Neural cell (in vitro differentiated cells): Measurements from ENCODE around the gene PLEKHA7. TPM values are rescaled to one million over a fixed set of nuclear protein-coding genes. Genes with fewer than 3 reads are reported as not detected.

Experiments
- H2AFZ ChIP-seq: fragments of 200-600, 300-800 bp; sonication (generic), shearing (Covaris generic); 2 replicates; pipeline ENCODE4 v1.6.0; 2014; ENCODE audit warnings: low read depth, mild to moderate bottlenecking, antibody characterized with exemption, low read length, moderate library complexity
- H3F3A ChIP-seq: fragments of 200-600 bp; shearing (Covaris generic); 2 replicates; pipeline ENCODE4 v1.6.1; 2016; ENCODE audit warnings: mild to moderate bottlenecking, moderate library complexity, mixed read lengths, antibody characterized with exemption, low read length; ENCODE audit not compliant: insufficient read depth, poor library complexity, severe bottlenecking
- H3K27ac ChIP-seq: fragments of 200-600, 300-800 bp; sonication (generic), shearing (Covaris generic); 2 replicates; pipeline ENCODE4 v1.5.1; 2014; ENCODE audit warnings: mild to moderate bottlenecking, low read length, moderate library complexity
- H3K27me3 ChIP-seq: fragments of 300-800, 200-600 bp; sonication (generic), shearing (Covaris generic); 2 replicates; pipeline ENCODE4 v1.6.0; 2014; ENCODE audit warnings: mild to moderate bottlenecking, low read depth, low read length, moderate library complexity; ENCODE audit not compliant: insufficient read depth
- H3K36me3 ChIP-seq: fragments of 300-800, 200-600 bp; sonication (generic), shearing (Covaris generic); 2 replicates; pipeline ENCODE4 v1.5.1; 2014; ENCODE audit warnings: mild to moderate bottlenecking, antibody characterized with exemption, low read length, moderate library complexity; ENCODE audit not compliant: insufficient read depth
- H3K4me2 ChIP-seq: fragments of 300-800, 200-600 bp; sonication (generic), shearing (Covaris generic); 2 replicates; pipeline ENCODE4 v1.6.0; 2014; ENCODE audit warnings: mild to moderate bottlenecking, low read length
- H3K4me3 ChIP-seq: fragments of 300-800, 200-600 bp; sonication (generic), shearing (Covaris generic); 2 replicates; pipeline ENCODE4 v1.5.1; 2014; ENCODE audit warnings: mild to moderate bottlenecking, low read length, moderate library complexity
- H3K79me2 ChIP-seq: fragments of 200-600 bp; shearing (Covaris generic); replicated peaks from 2 replicates; pipeline ENCODE4 v1.6.0; 2014; ENCODE audit warnings: mild to moderate bottlenecking, low read length, moderate library complexity; ENCODE audit not compliant: insufficient read depth
- H3K9ac ChIP-seq: fragments of 300-800, 200-600 bp; sonication (generic), shearing (Covaris generic); 2 replicates; pipeline ENCODE4 v1.6.1; 2016; ENCODE audit warnings: mild to moderate bottlenecking, low read length, mixed read lengths
- H3K9me2 ChIP-seq: fragments of 200-600 bp; shearing (Covaris generic); 2 replicates; pipeline ENCODE4 v1.6.1; 2016; ENCODE audit warnings: mild to moderate bottlenecking, low read length, mixed read lengths; ENCODE audit not compliant: insufficient read depth
- H3K9me3 ChIP-seq: fragments of 200-600, 300-800 bp; sonication (generic), shearing (Covaris generic); 2 replicates; pipeline ENCODE4 v1.6.1; 2016; ENCODE audit warnings: mild to moderate bottlenecking, mixed run types, low read length, moderate library complexity, mixed read lengths
- H4K20me1 ChIP-seq: fragments of 200-600 bp; shearing (Covaris generic); 2 replicates; pipeline ENCODE4 v1.6.1; 2016; ENCODE audit warnings: mild to moderate bottlenecking, mixed run types; ENCODE audit not compliant: insufficient read depth
- EP300 ChIP-seq: fragments of 450-650 bp; conservative IDR thresholded peaks from 2 replicates; pipeline ENCODE4 v1.6.1; 2014; ENCODE audit warnings: antibody characterized with exemption, mild to moderate bottlenecking, moderate library complexity; ENCODE audit not compliant: poor library complexity, severe bottlenecking
- EZH2 ChIP-seq: fragments of 200-600, 300-800 bp; shearing (Covaris generic), sonication (generic); IDR thresholded peaks from 2 replicates; pipeline ENCODE4 v1.6.1; 2014; ENCODE audit warnings: antibody characterized with exemption, low read length, borderline replicate concordance, mild to moderate bottlenecking; ENCODE audit not compliant: insufficient read depth, poor library complexity, severe bottlenecking
- MXI1 ChIP-seq: fragments of 450-650 bp; conservative IDR thresholded peaks from 2 replicates; pipeline ENCODE4 v1.6.1; 2014; ENCODE audit warnings: antibody characterized with exemption, mild to moderate bottlenecking; ENCODE audit not compliant: poor library complexity, severe bottlenecking
- POLR2AphosphoS5 ChIP-seq: IDR thresholded peaks from 2 replicates; pipeline ENCODE4 v1.6.1; 2012
- RAD21 ChIP-seq: fragments of 450-650 bp; conservative IDR thresholded peaks from 2 replicates; pipeline ENCODE4 v1.6.1; 2014; ENCODE audit warnings: antibody characterized with exemption, mild to moderate bottlenecking, moderate library complexity
- SMC3 ChIP-seq: fragments of 450-650 bp; conservative IDR thresholded peaks from 2 replicates; pipeline ENCODE4 v1.6.1; 2014; ENCODE audit warnings: antibody characterized with exemption, mild to moderate bottlenecking, moderate library complexity; ENCODE audit not compliant: poor library complexity
- TAF1 ChIP-seq: IDR thresholded peaks from 2 replicates; pipeline ENCODE4 v1.6.1; 2012; ENCODE audit warnings: low read depth
- polyA plus RNA-seq: library from polyadenylated mRNA; depleted of rRNA; stranded (reverse); fragments of >200 nt; gene quantifications from 2 replicates; pipeline ENCODE4 v1.2.3, GENCODE V29; 2014
- TF ChIP-seq, protein P1 (sequence below): IDR thresholded peaks from 2 replicates; pipeline ENCODE4 v1.6.1; 2012; ENCODE audit warnings: borderline replicate concordance
- TF ChIP-seq, protein P2 (sequence below): fragments of 450-650 bp; IDR thresholded peaks from 2 replicates; pipeline ENCODE4 v1.5.1; 2014; ENCODE audit warnings: antibody characterized with exemption, mild to moderate bottlenecking, moderate library complexity; ENCODE audit not compliant: poor library complexity, severe bottlenecking

The PLEKHA7 gene
- polyA plus RNA-seq, 1 donor from 2014 or later, result 45.7 TPM

DNA sequence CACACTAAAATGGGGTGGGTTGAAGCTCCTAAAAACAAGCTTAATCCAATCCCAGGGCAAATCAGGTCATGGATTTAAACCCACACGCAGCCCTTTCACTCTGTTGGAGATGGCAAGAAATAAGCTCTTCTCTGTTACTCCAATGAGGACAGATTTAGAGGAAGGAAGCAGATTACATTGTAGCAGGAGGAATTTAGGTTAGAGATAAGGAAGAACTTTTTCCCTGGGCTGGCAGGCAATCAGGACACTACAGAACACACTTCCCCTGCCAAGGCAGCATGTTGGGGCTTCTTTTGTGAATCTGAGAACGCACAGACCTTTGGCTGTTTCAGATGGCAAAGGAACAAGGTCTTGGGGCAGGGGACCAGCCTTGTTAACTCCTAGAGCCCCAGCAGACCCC is 229.5 kb downstream of the PLEKHA7 start:
- Histone ChIP-seq H2AFZ (no peak overlapping the region), H3K36me3 (peaks cover 14% of the 10 kb centered on the region), H3F3A (no peaks in the 10 kb centered on the region), H3K79me2 (no peaks in the 10 kb centered on the region), H3K27me3 (no peaks in the 10 kb centered on the region), H3K4me2 (no peak overlapping the region), H4K20me1 (no peaks in the 10 kb centered on the region), H3K9ac (no peak overlapping the region), H3K9me2 (no peaks in the 10 kb centered on the region), H3K27ac (no peak overlapping the region), H3K4me3 (no peak overlapping the region), H3K9me3 (no peaks in the 10 kb centered on the region)
- TF ChIP-seq EZH2, result no peak

DNA sequence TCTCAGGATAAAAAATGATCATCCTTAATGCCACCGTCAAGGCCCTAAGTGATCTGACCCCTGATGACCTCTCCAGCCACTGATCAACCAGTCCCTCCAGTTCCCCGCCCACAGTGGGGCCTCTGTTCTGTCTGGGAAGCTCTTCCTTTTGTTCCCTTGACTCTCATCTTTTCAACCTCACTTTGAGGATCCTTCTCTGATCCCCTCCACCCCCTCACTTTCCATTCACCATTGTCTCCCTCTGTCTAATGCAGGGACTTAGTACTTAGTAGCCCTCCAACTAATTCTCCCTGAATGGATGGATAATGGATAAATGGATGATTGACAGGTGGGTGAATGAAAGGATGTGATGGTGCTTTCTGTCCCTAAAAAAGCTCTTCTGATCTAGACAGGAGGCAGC is 230.1 kb downstream of the PLEKHA7 start:
- Histone ChIP-seq H3F3A (no peaks in the 10 kb centered on the region), H3K79me2 (no peaks in the 10 kb centered on the region), H3K4me2 (no peak overlapping the region), H3K27me3 (no peaks in the 10 kb centered on the region), H3K27ac (no peak overlapping the region), H3K4me3 (no peak overlapping the region), H4K20me1 (no peaks in the 10 kb centered on the region), H3K9ac (no peak overlapping the region), H3K9me2 (no peaks in the 10 kb centered on the region), H3K9me3 (no peaks in the 10 kb centered on the region), H3K36me3 (peaks cover 9% of the 10 kb centered on the region), H2AFZ (no peak overlapping the region)
- TF ChIP-seq POLR2AphosphoS5 (no peak), MXI1 (no peak), TAF1 (no peak), EZH2 (no peak), SMC3 (no peak), RAD21 (no peak), EP300 (no peak)
- TF ChIP-seq, protein P1, sequence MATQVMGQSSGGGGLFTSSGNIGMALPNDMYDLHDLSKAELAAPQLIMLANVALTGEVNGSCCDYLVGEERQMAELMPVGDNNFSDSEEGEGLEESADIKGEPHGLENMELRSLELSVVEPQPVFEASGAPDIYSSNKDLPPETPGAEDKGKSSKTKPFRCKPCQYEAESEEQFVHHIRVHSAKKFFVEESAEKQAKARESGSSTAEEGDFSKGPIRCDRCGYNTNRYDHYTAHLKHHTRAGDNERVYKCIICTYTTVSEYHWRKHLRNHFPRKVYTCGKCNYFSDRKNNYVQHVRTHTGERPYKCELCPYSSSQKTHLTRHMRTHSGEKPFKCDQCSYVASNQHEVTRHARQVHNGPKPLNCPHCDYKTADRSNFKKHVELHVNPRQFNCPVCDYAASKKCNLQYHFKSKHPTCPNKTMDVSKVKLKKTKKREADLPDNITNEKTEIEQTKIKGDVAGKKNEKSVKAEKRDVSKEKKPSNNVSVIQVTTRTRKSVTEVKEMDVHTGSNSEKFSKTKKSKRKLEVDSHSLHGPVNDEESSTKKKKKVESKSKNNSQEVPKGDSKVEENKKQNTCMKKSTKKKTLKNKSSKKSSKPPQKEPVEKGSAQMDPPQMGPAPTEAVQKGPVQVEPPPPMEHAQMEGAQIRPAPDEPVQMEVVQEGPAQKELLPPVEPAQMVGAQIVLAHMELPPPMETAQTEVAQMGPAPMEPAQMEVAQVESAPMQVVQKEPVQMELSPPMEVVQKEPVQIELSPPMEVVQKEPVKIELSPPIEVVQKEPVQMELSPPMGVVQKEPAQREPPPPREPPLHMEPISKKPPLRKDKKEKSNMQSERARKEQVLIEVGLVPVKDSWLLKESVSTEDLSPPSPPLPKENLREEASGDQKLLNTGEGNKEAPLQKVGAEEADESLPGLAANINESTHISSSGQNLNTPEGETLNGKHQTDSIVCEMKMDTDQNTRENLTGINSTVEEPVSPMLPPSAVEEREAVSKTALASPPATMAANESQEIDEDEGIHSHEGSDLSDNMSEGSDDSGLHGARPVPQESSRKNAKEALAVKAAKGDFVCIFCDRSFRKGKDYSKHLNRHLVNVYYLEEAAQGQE, result no peak
- TF ChIP-seq, protein P2, sequence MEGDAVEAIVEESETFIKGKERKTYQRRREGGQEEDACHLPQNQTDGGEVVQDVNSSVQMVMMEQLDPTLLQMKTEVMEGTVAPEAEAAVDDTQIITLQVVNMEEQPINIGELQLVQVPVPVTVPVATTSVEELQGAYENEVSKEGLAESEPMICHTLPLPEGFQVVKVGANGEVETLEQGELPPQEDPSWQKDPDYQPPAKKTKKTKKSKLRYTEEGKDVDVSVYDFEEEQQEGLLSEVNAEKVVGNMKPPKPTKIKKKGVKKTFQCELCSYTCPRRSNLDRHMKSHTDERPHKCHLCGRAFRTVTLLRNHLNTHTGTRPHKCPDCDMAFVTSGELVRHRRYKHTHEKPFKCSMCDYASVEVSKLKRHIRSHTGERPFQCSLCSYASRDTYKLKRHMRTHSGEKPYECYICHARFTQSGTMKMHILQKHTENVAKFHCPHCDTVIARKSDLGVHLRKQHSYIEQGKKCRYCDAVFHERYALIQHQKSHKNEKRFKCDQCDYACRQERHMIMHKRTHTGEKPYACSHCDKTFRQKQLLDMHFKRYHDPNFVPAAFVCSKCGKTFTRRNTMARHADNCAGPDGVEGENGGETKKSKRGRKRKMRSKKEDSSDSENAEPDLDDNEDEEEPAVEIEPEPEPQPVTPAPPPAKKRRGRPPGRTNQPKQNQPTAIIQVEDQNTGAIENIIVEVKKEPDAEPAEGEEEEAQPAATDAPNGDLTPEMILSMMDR, result no peak

DNA sequence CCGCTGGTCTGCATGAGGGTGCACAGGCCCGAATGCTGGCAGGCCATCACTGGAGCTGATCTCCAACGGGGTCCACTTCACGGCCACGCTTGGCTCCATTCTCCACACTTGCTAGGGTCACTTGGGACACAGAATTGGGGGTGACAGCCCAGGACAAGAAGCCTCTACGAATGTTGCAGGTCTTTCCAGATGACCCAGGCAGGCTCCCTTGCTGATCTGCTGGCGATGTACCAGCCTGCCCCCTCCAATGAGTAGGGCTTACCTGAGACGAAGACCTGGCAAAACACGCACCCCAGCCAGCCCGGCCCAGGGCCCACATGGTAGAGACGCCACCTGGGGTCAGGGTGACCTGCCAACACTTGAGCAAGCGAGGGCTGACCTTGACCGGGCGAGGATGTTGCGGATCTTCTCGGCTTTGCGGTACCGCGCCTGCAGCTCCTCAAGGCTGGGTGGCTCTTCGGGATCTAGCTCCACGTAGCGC is 230.9 kb downstream of the PLEKHA7 start:
- Histone ChIP-seq H2AFZ (no peak overlapping the region), H3K9me2 (no peaks in the 10 kb centered on the region), H4K20me1 (no peaks in the 10 kb centered on the region), H3F3A (no peaks in the 10 kb centered on the region), H3K4me2 (no peak overlapping the region), H3K9me3 (no peaks in the 10 kb centered on the region), H3K27me3 (no peaks in the 10 kb centered on the region), H3K4me3 (no peak overlapping the region), H3K9ac (no peak overlapping the region), H3K79me2 (no peaks in the 10 kb centered on the region), H3K27ac (no peak overlapping the region), H3K36me3 (peaks cover 9% of the 10 kb centered on the region)
- TF ChIP-seq EP300 (no peak), RAD21 (no peak), TAF1 (no peak), EZH2 (no peak), POLR2AphosphoS5 (no peak), MXI1 (no peak), SMC3 (no peak)
- TF ChIP-seq, protein P2, result no peak
- TF ChIP-seq, protein P1, result no peak
